Measurements from ENCODE around the gene ATRN.

Gene ATRN

DNA sequence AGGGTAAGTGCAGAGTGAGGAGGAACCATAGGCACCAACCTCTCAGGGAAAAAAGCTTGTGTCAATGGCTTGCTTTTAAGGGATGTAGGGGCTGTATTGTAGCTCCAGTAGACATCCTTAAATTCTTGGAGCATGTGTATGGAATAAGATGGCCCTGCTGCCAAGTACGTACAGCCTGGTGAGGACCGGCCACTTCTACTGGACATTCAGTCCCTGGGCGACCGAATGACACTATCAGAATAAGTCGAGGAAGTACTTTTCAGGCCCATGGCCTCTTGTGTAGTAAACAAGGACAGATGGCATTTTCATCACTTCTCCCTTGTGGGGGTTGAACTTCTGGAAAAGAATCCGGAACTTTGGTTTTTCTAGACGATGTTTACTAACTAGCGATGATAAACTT lies 159.6 kb downstream of the ATRN start:
- ChIA-PET CTCF (interaction anchor here (0.6 kb wide), 1 partner anchor 97 kb away, joined by 4 read pairs; no protein-coding TSS in a partner anchor), POLR2A (ENCODE audit: low non-redundant PET) (no interaction called here)
- no peak overlapping the region for H3K27ac ChIP-seq
- TF ChIP-seq, protein P1, sequence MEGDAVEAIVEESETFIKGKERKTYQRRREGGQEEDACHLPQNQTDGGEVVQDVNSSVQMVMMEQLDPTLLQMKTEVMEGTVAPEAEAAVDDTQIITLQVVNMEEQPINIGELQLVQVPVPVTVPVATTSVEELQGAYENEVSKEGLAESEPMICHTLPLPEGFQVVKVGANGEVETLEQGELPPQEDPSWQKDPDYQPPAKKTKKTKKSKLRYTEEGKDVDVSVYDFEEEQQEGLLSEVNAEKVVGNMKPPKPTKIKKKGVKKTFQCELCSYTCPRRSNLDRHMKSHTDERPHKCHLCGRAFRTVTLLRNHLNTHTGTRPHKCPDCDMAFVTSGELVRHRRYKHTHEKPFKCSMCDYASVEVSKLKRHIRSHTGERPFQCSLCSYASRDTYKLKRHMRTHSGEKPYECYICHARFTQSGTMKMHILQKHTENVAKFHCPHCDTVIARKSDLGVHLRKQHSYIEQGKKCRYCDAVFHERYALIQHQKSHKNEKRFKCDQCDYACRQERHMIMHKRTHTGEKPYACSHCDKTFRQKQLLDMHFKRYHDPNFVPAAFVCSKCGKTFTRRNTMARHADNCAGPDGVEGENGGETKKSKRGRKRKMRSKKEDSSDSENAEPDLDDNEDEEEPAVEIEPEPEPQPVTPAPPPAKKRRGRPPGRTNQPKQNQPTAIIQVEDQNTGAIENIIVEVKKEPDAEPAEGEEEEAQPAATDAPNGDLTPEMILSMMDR (conservative IDR thresholded peaks at IDR 0.05; ENCODE audit: low read depth), result no peak
- DNase-seq (ENCODE audit: low spot score), result no peak

DNA sequence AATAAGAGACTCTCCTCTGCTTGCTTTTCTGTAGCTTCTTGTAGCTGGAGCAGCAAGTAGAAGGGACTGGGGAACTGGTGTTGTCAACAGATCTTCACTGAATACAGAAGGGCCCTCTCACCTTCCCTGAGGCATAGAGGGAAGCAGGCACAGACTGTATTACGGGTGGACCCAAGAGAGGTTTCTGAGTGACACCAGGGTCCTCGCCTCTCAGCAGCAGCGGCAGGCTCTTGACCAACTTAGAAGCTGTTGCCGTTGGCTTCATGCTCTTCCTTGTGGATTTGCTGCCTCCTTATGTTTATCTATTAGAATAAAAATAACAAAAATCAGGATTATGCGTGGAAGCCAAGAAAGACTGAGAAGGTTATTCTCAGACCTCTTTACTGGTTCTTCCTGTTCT lies 160.7 kb downstream of the ATRN start:
- TF ChIP-seq, protein P1 (conservative IDR thresholded peaks at IDR 0.05; ENCODE audit: low read depth), result no peak
- ChIA-PET CTCF (no interaction called here), POLR2A (ENCODE audit: low non-redundant PET) (no interaction called here)
- no peak for DNase-seq (ENCODE audit: low spot score)
- H3K27ac ChIP-seq, result no peak overlapping the region

DNA sequence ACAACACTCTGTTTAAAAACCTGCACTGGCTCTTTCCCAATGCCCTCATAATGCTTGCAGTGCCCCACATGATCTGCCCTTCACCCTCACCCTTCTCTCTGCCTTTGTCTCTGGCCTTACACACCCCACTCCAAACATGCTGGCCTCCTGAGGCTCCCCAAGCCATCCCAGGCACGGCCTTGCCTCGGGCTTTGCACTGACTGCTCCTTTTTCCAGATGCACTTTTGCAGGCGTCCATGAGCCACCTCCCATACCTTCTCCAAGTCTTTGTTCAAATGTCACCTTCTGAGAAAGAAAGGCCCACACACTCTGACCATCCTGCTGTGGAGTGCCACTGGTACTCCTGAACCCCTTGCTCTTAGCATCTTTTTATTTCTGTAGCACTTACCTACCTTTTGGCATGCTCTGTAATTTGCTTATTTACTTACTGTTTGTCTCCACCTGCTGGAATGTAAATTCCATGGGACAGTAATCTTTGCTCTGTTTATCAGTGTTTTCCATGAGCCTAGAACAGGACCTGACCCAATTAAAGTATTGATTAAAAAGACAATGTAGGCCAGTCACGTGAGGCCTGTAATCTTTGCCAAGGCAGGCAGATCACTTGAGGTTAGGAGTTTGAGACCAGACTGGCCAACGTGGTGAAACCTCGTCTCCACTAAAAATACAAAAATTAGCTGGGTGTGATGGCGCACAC lies 161.6 kb downstream of the ATRN start:
- no peak overlapping the region for H3K27ac ChIP-seq
- TF ChIP-seq, protein P1 (conservative IDR thresholded peaks at IDR 0.05; ENCODE audit: low read depth), result no peak
- POLR2A ChIA-PET (ENCODE audit: low non-redundant PET), result no interaction called here
- CTCF ChIA-PET, result interaction anchor here (0.6 to 1.5 kb wide), 2 partner anchors 31 to 69 kb away, joined by 4 read pairs; no protein-coding TSS in a partner anchor
- DNase-seq (ENCODE audit: low spot score), result no peak

DNA sequence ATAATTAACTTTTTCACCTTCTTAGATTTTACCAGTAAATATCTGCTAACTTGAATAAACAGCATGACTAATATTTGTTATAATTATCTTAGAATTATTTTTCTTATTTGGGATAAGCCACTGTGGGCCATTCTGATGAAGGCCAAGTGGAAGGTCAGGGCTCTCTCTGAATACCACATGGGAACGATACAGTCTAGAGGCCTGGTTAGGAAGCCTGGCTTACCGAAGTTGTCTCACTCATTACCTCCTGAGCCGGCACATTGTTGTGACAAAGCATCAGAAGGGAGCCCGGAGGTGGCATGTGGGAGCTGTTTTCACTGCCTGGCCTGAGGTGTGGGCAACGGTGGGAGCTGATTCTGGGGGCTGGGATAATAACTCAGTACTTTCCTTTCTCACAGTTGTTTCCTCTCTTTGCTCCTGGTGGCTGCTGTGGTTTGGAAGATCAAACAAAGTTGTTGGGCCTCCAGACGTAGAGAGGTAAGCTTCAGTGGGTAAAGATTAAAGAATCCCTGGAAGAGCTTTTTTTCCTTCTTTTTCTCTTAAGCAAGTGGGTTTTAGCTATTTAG lies 163.2 kb downstream of the ATRN start:
- ChIA-PET CTCF (interaction anchor here (0.7 to 1.5 kb wide), 3 partner anchors 45 to 77 kb away, joined by 3 to 4 read pairs (median 3); no protein-coding TSS in a partner anchor), POLR2A (ENCODE audit: low non-redundant PET) (no interaction called here)
- TF ChIP-seq, protein P1 (conservative IDR thresholded peaks at IDR 0.05; ENCODE audit: low read depth), result no peak
- DNase-seq (ENCODE audit: low spot score), result no peak
- H3K27ac ChIP-seq, result no peak overlapping the region

DNA sequence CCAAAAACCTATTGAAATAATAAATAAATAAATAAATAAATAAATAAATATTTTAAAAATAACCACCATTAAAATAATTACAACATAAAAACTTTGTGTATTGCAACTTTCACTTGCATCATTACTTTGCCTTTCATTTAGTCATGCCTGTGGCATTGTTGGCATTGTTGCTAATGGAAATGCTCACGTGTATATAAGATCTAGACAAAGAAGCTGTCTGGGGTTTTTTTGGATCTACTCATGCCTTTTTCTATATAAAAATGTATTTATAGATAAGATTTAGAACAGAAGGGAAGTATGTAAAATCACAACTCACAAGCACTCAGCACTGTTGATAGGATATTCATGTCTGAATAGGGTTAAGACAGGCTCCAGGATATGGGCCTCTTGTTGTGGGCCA lies 164.5 kb downstream of the ATRN start:
- TF ChIP-seq, protein P1 (conservative IDR thresholded peaks at IDR 0.05; ENCODE audit: low read depth), result no peak
- POLR2A ChIA-PET (ENCODE audit: low non-redundant PET), result no interaction called here
- CTCF ChIA-PET, result no interaction called here
- no peak overlapping the region for H3K27ac ChIP-seq
- no peak for DNase-seq (ENCODE audit: low spot score)

DNA sequence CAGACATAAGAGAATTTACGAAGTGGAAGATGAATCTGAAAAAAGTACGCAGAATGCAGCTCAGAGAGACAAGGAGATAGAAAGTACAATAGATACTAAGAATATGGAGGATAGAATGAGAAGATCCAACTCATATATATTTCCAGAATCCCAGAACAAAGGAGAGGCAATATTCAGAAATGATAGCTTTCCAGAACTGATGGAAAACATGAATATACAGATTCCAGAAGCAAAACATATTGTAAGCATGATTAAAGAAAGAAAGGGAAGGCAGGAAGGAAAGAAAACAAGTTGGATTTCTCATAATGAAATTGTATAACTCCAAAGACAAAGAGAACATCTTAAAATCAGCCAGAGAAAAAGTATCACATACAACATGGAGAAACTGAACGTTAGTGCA lies 169.4 kb downstream of the ATRN start:
- TF ChIP-seq, protein P1 (conservative IDR thresholded peaks at IDR 0.05; ENCODE audit: low read depth), result no peak
- H3K27ac ChIP-seq, result no peak overlapping the region
- DNase-seq (ENCODE audit: low spot score), result no peak
- ChIA-PET CTCF (no interaction called here), POLR2A (ENCODE audit: low non-redundant PET) (no interaction called here)
